HK-2 (cell line): ENCODE data around the gene CCSER1.

Source experiments
- DNase-seq: peaks from one replicate; pipeline ENCODE4 v3.0.0-alpha.2; 2018; ENCODE audit not compliant: unreplicated experiment

Gene CCSER1

GRCh38 chr4:90127223-90127705, at the start of gene CCSER1:
Gene CCSER1, plus strand, starts transcription at chr4:90127394.
- peak; percentile 84 for DNase-seq

GRCh38 chr4:90078440-90078839, 48.8 kb upstream of the CCSER1 start:
- no peak for DNase-seq

GRCh38 chr4:90080116-90080515, 47.1 kb upstream of the CCSER1 start:
- DNase-seq: no peak

GRCh38 chr4:90081432-90082144, 45.6 kb upstream of the CCSER1 start:
- no peak for DNase-seq

- DNase-seq: no peak
Observed at GRCh38 chr4:90082449-90082848, 44.7 kb upstream of the CCSER1 start.

- no peak for DNase-seq
Observed at GRCh38 chr4:90084277-90084966, 42.8 kb upstream of the CCSER1 start.

- DNase-seq: no peak
Observed at GRCh38 chr4:90084967-90085295, 42.3 kb upstream of the CCSER1 start.

- no peak for DNase-seq
Observed at GRCh38 chr4:90093526-90093925, 33.7 kb upstream of the CCSER1 start.

GRCh38 chr4:90095000-90095399, 32.2 kb upstream of the CCSER1 start:
- DNase-seq: no peak

- DNase-seq: no peak
Observed at GRCh38 chr4:90099812-90100211, 27.4 kb upstream of the CCSER1 start.

- no peak for DNase-seq
Observed at GRCh38 chr4:90103991-90104390, 23.2 kb upstream of the CCSER1 start.

- no peak for DNase-seq
Observed at GRCh38 chr4:90105274-90105673, 21.9 kb upstream of the CCSER1 start.

- no peak for DNase-seq
Observed at GRCh38 chr4:90112715-90113114, 14.5 kb upstream of the CCSER1 start.

GRCh38 chr4:90113881-90114457, 13.2 kb upstream of the CCSER1 start:
- no peak for DNase-seq

GRCh38 chr4:90118527-90119195, 8.5 kb upstream of the CCSER1 start:
- no peak for DNase-seq

GRCh38 chr4:90120037-90120436, 7.2 kb upstream of the CCSER1 start:
- no peak for DNase-seq

GRCh38 chr4:90120815-90121214, 6.4 kb upstream of the CCSER1 start:
- no peak for DNase-seq

- no peak for DNase-seq
Observed at GRCh38 chr4:90121676-90122354, 5.4 kb upstream of the CCSER1 start.

GRCh38 chr4:90122355-90122748, 4.8 kb upstream of the CCSER1 start:
- no peak for DNase-seq

- no peak for DNase-seq
Observed at GRCh38 chr4:90124276-90124675, 2.9 kb upstream of the CCSER1 start.

- DNase-seq: no peak
Observed at GRCh38 chr4:90126805-90127204, 389 bp upstream of the CCSER1 start.
